ENCODE measurements around the gene EPHA4. TPM values are rescaled to one million over a fixed set of nuclear protein-coding genes. Genes with fewer than 3 reads are reported as not detected.
A peak's percentile ranks its signal among the peaks of the same experiment; 100 is the strongest.

Gene EPHA4
- total and polyA plus RNA-seq, 2 donors (not counting 1 experiment from before 2014, with no cell fraction given) = 10.7 to 54.9 TPM

- no peak overlapping the region for H3K27ac ChIP-seq (ENCODE audit: low read length in 2 of 2)
- no peaks in the 10 kb centered on the region for H3K9me3 Mint-ChIP-seq (ENCODE audit: insufficient read depth)
- ATAC-seq (ENCODE audit: low read depth) (no peak), DNase-seq (no peak)
- ChIA-PET POLR2A (no interaction called here), CTCF (no interaction called here)
- H3K79me2 ChIP-seq (ENCODE audit: control insufficient read depth, insufficient read depth, low read length) = no peaks in the 10 kb centered on the region
- H3K4me1 ChIP-seq (ENCODE audit: control insufficient read depth in 2 of 2, insufficient read depth in 2 of 2, low read length in 2 of 2) = peaks cover 23 to 30% of the 10 kb centered on the region in 2 donors
- 94% methylated on average over 3 of the region's 6 CpGs for WGBS (ENCODE audit: insufficient coverage)
- H2AFZ ChIP-seq (ENCODE audit: insufficient read depth, low read depth, low read length, poor library complexity, severe bottlenecking) = no peak overlapping the region
- H4K20me1 ChIP-seq (ENCODE audit: control insufficient read depth, insufficient read depth, low read length, poor library complexity, severe bottlenecking) = no peaks in the 10 kb centered on the region
- no peak overlapping the region for H3K4me3 Mint-ChIP-seq
- no peak overlapping the region for H3K4me2 ChIP-seq (replicated peaks; ENCODE audit: low read depth, low read length, poor library complexity, severe bottlenecking)
- H3K9ac ChIP-seq (ENCODE audit: low read length) = no peak overlapping the region
- intact Hi-C loops (cut with micrococcal nuclease) = no loop called here
- TF ChIP-seq EZH2 (IDR thresholded peaks at IDR 0.05; ENCODE audit: borderline replicate concordance, insufficient read depth, low read depth, low read length, poor library complexity, severe bottlenecking) (no peak), CTCF (IDR thresholded peaks at IDR 0.05) (no peak)
- H3K9me3 ChIP-seq (ENCODE audit: control extremely low read depth in 1 of 3, control insufficient read depth in 2 of 3, insufficient read depth in 1 of 3, low read length in 2 of 3) = no peaks in the 10 kb centered on the region
- H3K27ac Mint-ChIP-seq = no peak overlapping the region
- no peaks in the 10 kb centered on the region for H3K27me3 ChIP-seq (replicated peaks in 1 of 4; ENCODE audit: control extremely low read depth in 1 of 4, control insufficient read depth in 3 of 4, insufficient read depth in 4 of 4, low read length in 3 of 4)
- H3K27me3 Mint-ChIP-seq = no peaks in the 10 kb centered on the region
- peaks cover 18% of the 10 kb centered on the region for H3K4me1 Mint-ChIP-seq
- no peaks in the 10 kb centered on the region for H3K36me3 ChIP-seq (replicated peaks in 1 of 2; ENCODE audit: control extremely low read depth in 1 of 2, control insufficient read depth in 1 of 2, extremely low read depth in 1 of 2, insufficient read depth in 2 of 2, low read length in 1 of 2)
- H3K4me3 ChIP-seq (ENCODE audit: control extremely low read depth in 1 of 5, extremely low read depth in 1 of 5, insufficient read depth in 1 of 5, low read depth in 2 of 5, low read length in 4 of 5) = no peak overlapping the region
These were observed 47.9 kb downstream of the EPHA4 start for GRCh38 chr2:221524158-221524557.

GRCh38 chr2:221521233-221521845, 50.8 kb downstream of the EPHA4 start:
- H3K4me2 ChIP-seq (replicated peaks; ENCODE audit: low read depth, low read length, poor library complexity, severe bottlenecking) = peak overlapping the region; percentile 68
- no peaks in the 10 kb centered on the region for H4K20me1 ChIP-seq (ENCODE audit: control insufficient read depth, insufficient read depth, low read length, poor library complexity, severe bottlenecking)
- H3K27ac ChIP-seq (ENCODE audit: low read length in 2 of 2) = peak overlapping the region; percentile 22 to 83
- H3K9me3 ChIP-seq (ENCODE audit: control extremely low read depth in 1 of 3, control insufficient read depth in 2 of 3, insufficient read depth in 1 of 3, low read length in 2 of 3) = peaks cover 0 to 6% (median 0%) of the 10 kb centered on the region in 3 donors
- no peak overlapping the region for H3K9ac ChIP-seq (ENCODE audit: low read length)
- peak overlapping the region; percentile 11 for H2AFZ ChIP-seq (ENCODE audit: insufficient read depth, low read depth, low read length, poor library complexity, severe bottlenecking)
- DNase-seq (no peak), ATAC-seq (ENCODE audit: low read depth) (no peak)
- WGBS (ENCODE audit: insufficient coverage) = 100% methylated on average over 1 of the region's 3 CpGs
- TF ChIP-seq CTCF (IDR thresholded peaks at IDR 0.05) = no peak
- TF ChIP-seq EZH2 (IDR thresholded peaks at IDR 0.05; ENCODE audit: borderline replicate concordance, insufficient read depth, low read depth, low read length, poor library complexity, severe bottlenecking) = no peak
- H3K4me3 Mint-ChIP-seq = no peak overlapping the region
- intact Hi-C loops (cut with micrococcal nuclease) = loop anchor here (2.0 kb wide), 3 partner anchors 33 to 319 kb away; partner anchors contain the start of gene EPHA4
- H3K27ac Mint-ChIP-seq = peak overlapping the region; percentile 39
- H3K9me3 Mint-ChIP-seq (ENCODE audit: insufficient read depth) = no peaks in the 10 kb centered on the region
- ChIA-PET POLR2A (interaction anchor here (0.6 kb wide), 1 partner anchor 50 kb away, joined by 4 read pairs; no protein-coding TSS in a partner anchor), CTCF (interaction anchor here (0.9 to 1.1 kb wide), 2 partner anchors 9 to 37 kb away, joined by 3 read pairs; no protein-coding TSS in a partner anchor)
- no peaks in the 10 kb centered on the region for H3K36me3 ChIP-seq (replicated peaks in 1 of 2; ENCODE audit: control extremely low read depth in 1 of 2, control insufficient read depth in 1 of 2, extremely low read depth in 1 of 2, insufficient read depth in 2 of 2, low read length in 1 of 2)
- H3K4me3 ChIP-seq (ENCODE audit: control extremely low read depth in 1 of 5, extremely low read depth in 1 of 5, insufficient read depth in 1 of 5, low read depth in 2 of 5, low read length in 4 of 5) = no peak overlapping the region
- no peaks in the 10 kb centered on the region for H3K79me2 ChIP-seq (ENCODE audit: control insufficient read depth, insufficient read depth, low read length)
- H3K4me1 ChIP-seq (ENCODE audit: control insufficient read depth in 2 of 2, insufficient read depth in 2 of 2, low read length in 2 of 2) = peaks cover 51 to 52% of the 10 kb centered on the region in 2 donors
- H3K27me3 Mint-ChIP-seq = no peaks in the 10 kb centered on the region
- no peaks in the 10 kb centered on the region for H3K4me1 Mint-ChIP-seq
- H3K27me3 ChIP-seq (replicated peaks in 1 of 4; ENCODE audit: control extremely low read depth in 1 of 4, control insufficient read depth in 3 of 4, insufficient read depth in 4 of 4, low read length in 3 of 4) = no peaks in the 10 kb centered on the region
